HPDE6-E6E7 (cell line): Measurements from ENCODE around the gene ATAD3B.
A peak's percentile ranks its signal among the peaks of the same experiment; 100 is the strongest.
"Not testable (repeated sequence)": the region's sequence is repeated elsewhere in the genome, so short reads cannot be mapped to it uniquely, and the experiment has no call there.

Source experiments
- DNase-seq: peaks from one replicate; pipeline ENCODE4 v3.0.0; 2011; ENCODE audit warnings: missing footprints; ENCODE audit errors: extremely low spot score

ATAD3B gene

GRCh38 chr1:1471389-1472052, at the start of gene ATAD3B:
Gene ATAD3B (plus strand): TSS chr1:1471765. CDS start chr1:1471885, 120 bp downstream.
- DNase-seq = peak; percentile 77

- no peak for DNase-seq
Measured at GRCh38 chr1:1421907-1422464, 49.6 kb upstream of the ATAD3B start.

GRCh38 chr1:1422465-1423244, 48.9 kb upstream of the ATAD3B start:
- no peak for DNase-seq

DNA sequence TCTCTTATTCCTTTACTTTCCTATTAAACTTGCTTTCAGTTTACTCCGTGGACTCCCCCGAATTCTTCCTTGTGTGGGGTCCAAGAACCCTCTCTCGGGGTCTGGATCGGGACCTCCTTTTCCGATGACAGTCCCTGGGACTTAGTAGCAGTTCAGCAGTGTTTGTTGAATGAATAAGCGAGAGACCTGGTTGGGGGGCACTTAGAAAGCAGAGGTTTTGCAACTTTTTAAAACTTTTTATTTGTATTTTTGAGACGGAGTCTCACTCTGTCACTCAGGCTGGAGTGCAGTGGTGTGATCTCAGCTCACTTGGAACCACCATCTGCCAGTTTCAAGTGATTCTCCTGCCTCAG, 48.3 kb upstream of the ATAD3B start:
- DNase-seq = no peak

DNA sequence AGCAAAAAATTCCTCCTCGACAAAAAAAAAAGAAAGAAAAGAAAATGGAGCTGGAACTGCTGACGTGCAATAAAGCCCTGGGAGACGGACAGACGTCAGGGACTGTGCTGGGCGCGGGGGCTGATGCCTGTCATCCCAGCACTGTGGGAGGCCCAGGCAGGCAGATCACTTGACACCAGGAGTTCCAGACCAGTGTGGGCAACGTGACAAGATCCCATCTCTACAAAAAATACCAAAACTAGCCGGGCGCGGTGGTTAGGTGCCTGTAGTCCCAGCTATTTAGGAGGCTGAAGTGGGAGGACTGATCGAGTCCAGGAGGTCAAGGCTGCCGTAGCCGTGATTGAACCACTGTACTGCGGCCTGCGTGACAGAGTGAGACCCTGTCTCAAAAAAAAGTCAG, 46.9 kb upstream of the ATAD3B start:
- DNase-seq = no peak

DNA sequence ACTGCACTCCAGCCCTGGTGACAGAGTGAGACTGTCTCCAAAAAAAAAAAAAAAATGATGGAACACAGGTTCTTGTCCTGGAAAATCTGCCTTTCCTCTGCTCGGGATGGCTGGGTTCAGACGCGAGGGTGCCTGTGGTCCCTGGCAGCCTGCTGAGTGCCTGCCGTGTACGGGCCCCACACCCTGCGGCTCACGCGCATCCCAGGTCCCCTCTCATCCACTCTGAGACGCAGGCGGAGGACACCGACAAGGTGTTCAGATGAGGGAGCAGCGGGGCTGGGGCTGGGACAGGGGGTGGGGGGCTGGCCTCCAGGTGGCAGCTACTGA, 46.2 kb upstream of the ATAD3B start:
- no peak for DNase-seq

DNA sequence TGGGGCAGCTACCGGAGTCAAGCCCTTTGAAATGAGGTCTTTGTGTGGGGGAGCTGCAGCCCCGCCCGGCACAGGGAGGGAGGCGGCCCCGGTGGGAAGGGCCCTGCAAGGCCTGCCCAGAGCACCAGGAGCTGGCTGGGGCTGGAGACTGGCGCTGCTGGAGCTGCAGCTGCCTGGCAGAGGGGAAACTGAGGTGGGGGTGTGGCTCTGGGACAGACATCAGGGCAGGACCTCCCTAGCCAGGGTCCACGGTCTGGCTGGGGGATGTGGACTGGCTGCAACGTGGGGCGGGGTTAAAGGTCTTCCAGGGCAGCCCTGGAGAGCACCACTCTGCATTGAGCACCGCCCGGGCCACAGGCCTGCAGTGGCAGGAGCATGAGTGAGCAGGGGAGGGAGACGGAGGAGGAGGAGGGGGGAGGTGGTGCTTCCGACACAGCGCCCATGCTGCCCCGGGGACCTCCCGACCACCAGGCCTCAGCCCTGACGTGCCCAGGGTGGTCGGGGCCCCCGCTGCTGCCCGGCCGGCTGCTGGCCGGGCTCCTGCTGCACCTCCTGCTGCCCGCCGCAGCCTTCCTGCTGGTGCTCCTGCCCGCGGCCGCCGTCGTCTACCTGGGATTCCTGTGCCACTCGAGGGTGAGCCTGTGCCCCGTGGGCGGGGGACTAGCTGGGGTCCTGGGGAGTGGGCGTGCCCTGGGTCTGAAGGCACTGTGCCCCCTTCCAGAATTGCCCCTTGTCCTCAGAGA, 45.6 kb upstream of the ATAD3B start:
- DNase-seq = no peak

DNA sequence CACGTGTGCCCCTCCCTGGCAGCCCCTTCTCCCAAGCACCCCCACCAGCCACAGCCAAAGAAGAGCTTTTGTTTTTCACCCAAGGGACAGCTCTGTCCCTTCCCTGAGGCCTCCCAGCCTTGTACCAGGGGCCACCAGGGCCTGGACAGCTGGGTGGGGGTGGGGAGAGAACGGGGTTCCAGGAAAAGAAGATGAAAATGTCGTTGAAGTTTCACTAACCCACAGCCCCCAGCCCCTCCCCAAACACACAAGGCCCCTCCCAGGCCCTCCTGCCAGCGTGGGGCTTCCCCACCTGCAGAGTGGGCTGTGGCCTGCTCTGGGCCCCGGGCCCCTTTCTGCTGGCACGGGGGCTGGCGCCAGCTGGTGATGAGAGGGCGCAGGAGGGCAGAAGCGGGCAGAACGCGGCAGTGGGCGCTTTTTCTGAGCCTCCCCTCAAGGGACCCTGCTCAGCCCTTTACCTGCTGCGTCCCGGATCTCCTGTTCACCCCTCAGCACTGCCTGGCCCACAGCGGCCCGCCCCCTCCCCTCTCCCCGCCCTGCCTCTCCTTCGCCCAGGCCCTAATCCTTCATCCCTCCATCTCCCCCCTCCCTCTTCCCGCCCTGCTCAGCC, 45.0 kb upstream of the ATAD3B start:
- no peak for DNase-seq

GRCh38 chr1:1427106-1427819, 44.3 kb upstream of the ATAD3B start:
- DNase-seq = no peak

DNA sequence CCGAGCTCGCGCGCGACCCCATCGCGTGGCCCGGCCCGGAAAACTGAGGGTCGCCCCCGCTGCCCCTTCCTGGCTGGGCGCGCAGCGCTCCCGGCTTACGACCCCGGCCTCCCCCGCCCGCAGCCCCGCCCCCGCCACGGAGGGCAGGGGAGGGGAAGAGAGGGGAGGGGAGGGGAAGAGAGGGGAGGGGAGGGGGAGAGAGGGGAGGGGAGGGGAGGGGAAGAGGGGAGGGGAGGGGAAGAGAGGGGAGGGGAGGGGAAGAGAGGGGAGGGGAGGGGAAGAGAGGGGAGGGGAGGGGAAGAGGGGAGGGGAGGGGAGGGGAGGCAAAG, 43.8 kb upstream of the ATAD3B start:
- DNase-seq = no peak

- DNase-seq = no peak
Measured at GRCh38 chr1:1428174-1428573, 43.4 kb upstream of the ATAD3B start.

GRCh38 chr1:1428967-1429366, 42.6 kb upstream of the ATAD3B start:
- DNase-seq = not testable (repeated sequence)

DNA sequence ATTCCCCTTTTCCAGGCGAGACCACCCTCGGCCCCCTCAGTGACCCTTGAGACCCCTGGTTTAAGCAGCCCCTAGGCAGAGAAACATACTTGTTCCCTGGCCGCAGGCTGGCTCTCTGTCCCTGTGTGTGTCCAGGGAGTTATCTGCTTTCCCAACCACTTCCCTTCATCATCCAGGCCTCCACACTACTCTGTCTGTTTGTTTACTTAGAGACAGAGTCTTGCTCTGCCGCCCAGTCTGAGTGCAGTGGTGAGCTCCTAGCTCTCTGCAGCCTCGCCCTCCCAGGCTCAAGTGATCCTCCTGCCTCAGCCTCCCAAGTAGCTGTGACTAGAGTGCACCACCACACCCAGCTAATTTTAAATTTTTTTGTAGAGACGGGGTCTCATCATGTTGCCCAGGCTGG, 41.9 kb upstream of the ATAD3B start:
- no peak for DNase-seq

GRCh38 chr1:1430114-1430982, 41.2 kb upstream of the ATAD3B start:
- DNase-seq = no peak

GRCh38 chr1:1430992-1431844, 40.3 kb upstream of the ATAD3B start:
- DNase-seq = no peak

GRCh38 chr1:1431845-1432273, 39.7 kb upstream of the ATAD3B start:
- no peak for DNase-seq

DNA sequence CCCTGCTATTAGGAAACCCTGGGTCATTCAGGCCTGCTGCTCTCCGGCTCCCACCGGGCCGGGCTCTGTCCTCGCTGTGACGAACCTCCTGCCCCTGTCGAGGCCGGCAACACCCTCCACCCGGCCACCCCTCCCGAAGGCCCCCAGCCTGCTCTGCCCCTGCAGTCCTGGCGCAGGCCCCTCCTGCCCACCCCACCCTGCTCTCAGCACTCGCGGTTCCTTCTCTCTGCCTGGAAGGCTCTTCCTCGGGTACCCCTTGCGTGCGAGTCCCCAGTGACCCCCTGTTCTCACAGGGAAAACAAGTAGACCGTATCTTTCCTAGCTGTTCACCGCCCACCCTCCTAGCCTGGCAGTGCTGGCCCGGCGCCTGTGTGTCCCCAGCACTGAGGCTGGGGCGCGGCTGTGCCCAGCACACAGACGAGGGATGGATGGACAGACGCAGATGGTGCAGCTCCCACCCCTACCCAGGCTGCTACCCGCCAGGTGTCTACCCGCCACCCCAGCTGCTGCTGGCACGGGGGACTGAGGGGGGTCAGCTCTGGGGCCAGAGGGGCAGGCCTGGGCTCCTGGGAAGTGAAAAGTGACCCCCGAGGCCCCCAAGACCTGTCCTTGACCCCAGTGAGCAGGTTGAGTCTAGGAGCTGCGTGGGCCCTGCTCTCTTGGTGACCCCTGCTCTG, 39.2 kb upstream of the ATAD3B start:
- no peak for DNase-seq

DNA sequence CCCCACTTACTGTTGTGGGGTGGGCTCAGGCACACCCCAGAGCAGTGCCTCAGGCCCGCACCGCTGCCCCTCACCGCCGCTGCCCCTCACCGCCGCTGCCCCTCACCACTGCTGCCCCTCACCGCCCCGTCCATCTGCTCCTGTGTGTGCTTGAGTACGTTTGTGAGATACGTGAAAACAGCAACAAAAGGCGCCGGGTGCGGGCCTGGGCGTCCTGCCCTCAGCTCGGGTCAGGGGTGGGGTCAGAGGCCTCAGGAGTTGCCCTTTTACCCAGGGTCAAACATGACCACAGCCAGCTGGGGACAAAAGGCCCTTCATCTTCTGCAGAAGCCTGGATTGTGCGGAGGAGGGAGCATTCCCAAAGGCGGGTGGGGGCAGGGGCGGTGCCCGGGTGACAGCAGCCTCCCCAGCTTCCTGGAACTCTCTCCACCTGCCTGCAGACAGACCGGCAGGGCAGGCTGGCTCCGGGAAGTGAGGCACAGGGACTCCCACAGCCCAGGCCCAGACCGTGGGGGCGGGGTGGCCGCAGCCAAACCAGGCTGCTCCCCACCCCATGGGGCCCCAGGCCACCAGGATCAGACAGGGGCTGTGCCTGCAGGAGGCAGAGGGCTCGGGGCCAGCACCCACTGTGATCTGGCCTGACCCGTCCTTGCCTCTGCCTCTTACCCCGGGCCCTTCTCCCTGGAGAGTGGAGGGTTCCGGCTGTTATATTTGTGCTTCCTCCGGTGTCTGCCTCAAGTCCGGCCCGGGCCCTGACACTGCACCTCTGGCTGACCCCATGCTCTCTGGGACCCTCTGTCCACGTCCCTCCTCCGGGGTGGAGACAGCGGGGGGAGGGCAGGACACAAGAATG, 38.4 kb upstream of the ATAD3B start:
- peak; percentile 84 for DNase-seq
